Psoas muscle (tissue), 8 donors: ENCODE measurements around the gene DPH5. TPM values are rescaled to one million over a fixed set of nuclear protein-coding genes. Genes with fewer than 3 reads are reported as not detected.
"Not testable (repeated sequence)": the region's sequence is repeated elsewhere in the genome, so short reads cannot be mapped to it uniquely, and the experiment has no call there.

ENCODE experiments used
- ATAC-seq, 4 donors: fragments of 200-7000 bp; cut with Tn5 transposase; one replicate each; pipeline ENCODE4 v1.9.1; 2020; ENCODE audit warnings: moderate library complexity in 3 of 4, mild to moderate bottlenecking in 2 of 4
- DNase-seq, 2 donors: peaks; one replicate each; pipeline ENCODE4 v3.0.0-alpha.2; 2020
- H3K27ac ChIP-seq: fragments of 200-600 bp; one replicate; pipeline ENCODE4 v1.8.0; 2022
- H3K27me3 ChIP-seq, 3 donors: fragments of 200-600 bp in 1 of 3; one replicate each; pipeline versions ENCODE4 v1.6.1 to v1.8.0; 2013 to 2022; ENCODE audit warnings: low read length in 2 of 3, mild to moderate bottlenecking in 2 of 3, moderate library complexity in 1 of 3; ENCODE audit not compliant: insufficient read depth in 3 of 3
- H3K36me3 ChIP-seq, 2 donors: fragments of 200-600 bp in 1 of 2; one replicate each; pipeline versions ENCODE4 v1.6.1 to v1.8.0; 2013 to 2022; ENCODE audit warnings: low read depth in 1 of 2, mild to moderate bottlenecking in 1 of 2, moderate library complexity in 1 of 2; ENCODE audit not compliant: insufficient read depth in 1 of 2
- H3K4me1 ChIP-seq: fragments of 200-600 bp; one replicate; pipeline ENCODE4 v1.8.0; 2022
- H3K4me3 ChIP-seq: fragments of 200-600 bp; one replicate; pipeline ENCODE4 v1.8.0; 2022; ENCODE audit warnings: mild to moderate bottlenecking
- H3K9me3 ChIP-seq: fragments of 200-600 bp; one replicate; pipeline ENCODE4 v1.8.0; 2022
- WGBS, 3 donors: extraction: QIAGEN DNeasy Blood & Tissue Kit; methylation state at CpG; one replicate each; pipeline versions ENCODE4 v1.1.6 to v1.1.7; 2013; 5-methylcytosine and 5-hydroxymethylcytosine counted together
- intact Hi-C, 2 donors: fragments of 100-400 bp; cut with DNase I; formaldehyde crosslinking; loops; one replicate each; pipeline versions ENCODE4 v1.11.0 to v1.14.2; 2022
- polyA plus RNA-seq, 3 donors: library from polyadenylated mRNA; stranded (reverse); fragments of 200-250 nt; gene quantifications; one replicate each; pipeline ENCODE4 v1.2.3, GENCODE V29; 2013
- total RNA-seq, 4 donors: library from RNA; stranded (reverse); fragmentation: NEBNext Ultra II Directional in 2 of 4; extraction: Animal tissue kit (Norgen Biotek cat#: 25700) in 2 of 4; gene quantifications; one replicate each; pipeline versions ENCODE4 v1.2.1 to v1.2.4, GENCODE V29; 2021 to 2023
- TF ChIP-seq, protein P1 (sequence below): fragments of 200-600 bp; IDR thresholded peaks from one replicate; pipeline ENCODE4 v1.8.0; 2022; ENCODE audit warnings: antibody characterized with exemption
- donor health status: healthy with polysubstance abuse.
- donor health status: DM: no; HTN: no; CAD: no; lungs with moderate emphysema.
- donor health status: Bipolar disorder and iron deficiency.
- donor health status: healthy.
- donor health status: DM: yes; HTN: yes; CAD: no.
- donor health status: DM: no; HTN: no; CAD: no.
- donor health status: DM: no; HTN: no; CAD: no.
- donor health status: DM: yes; HTN: yes; CAD: no.

Gene DPH5
- total and polyA plus RNA-seq, 7 donors = 18.6 to 44.0 (median 31.1) TPM

DNA sequence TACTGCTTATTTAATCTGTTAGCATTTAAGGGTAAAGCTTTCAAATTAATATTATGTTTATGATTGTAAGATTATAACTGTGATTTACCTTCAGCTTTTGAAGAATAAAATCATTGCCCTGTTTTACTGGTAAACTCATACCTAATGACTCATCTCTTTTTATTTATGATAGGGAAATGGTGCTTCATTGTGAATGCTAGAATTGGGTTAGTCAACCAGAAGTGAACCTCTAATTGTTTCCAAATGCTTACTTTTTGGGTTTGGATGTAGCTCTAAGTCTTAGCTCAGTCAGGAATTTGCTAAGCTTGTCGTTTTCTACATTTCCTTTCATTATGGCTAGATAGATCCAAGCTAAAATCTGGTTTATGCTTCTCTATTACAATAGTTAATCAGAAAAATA, 70.3 kb downstream of the DPH5 start:
- DNase-seq (no peak), ATAC-seq (no peak)
- H3K27ac ChIP-seq = no peak overlapping the region
- H3K27me3 ChIP-seq = no peaks in the 10 kb centered on the region
- H3K9me3 ChIP-seq = no peaks in the 10 kb centered on the region
- H3K36me3 ChIP-seq = no peaks in the 10 kb centered on the region
- no peak overlapping the region for H3K4me3 ChIP-seq
- intact Hi-C loops = no loop called here
- H3K4me1 ChIP-seq = peaks cover 6% of the 10 kb centered on the region
- TF ChIP-seq, protein P1, sequence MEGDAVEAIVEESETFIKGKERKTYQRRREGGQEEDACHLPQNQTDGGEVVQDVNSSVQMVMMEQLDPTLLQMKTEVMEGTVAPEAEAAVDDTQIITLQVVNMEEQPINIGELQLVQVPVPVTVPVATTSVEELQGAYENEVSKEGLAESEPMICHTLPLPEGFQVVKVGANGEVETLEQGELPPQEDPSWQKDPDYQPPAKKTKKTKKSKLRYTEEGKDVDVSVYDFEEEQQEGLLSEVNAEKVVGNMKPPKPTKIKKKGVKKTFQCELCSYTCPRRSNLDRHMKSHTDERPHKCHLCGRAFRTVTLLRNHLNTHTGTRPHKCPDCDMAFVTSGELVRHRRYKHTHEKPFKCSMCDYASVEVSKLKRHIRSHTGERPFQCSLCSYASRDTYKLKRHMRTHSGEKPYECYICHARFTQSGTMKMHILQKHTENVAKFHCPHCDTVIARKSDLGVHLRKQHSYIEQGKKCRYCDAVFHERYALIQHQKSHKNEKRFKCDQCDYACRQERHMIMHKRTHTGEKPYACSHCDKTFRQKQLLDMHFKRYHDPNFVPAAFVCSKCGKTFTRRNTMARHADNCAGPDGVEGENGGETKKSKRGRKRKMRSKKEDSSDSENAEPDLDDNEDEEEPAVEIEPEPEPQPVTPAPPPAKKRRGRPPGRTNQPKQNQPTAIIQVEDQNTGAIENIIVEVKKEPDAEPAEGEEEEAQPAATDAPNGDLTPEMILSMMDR = no peak
- 20 to 48% (median 22%) methylated on average over 1 of the region's 1 CpG for WGBS, 3 donors

DNA sequence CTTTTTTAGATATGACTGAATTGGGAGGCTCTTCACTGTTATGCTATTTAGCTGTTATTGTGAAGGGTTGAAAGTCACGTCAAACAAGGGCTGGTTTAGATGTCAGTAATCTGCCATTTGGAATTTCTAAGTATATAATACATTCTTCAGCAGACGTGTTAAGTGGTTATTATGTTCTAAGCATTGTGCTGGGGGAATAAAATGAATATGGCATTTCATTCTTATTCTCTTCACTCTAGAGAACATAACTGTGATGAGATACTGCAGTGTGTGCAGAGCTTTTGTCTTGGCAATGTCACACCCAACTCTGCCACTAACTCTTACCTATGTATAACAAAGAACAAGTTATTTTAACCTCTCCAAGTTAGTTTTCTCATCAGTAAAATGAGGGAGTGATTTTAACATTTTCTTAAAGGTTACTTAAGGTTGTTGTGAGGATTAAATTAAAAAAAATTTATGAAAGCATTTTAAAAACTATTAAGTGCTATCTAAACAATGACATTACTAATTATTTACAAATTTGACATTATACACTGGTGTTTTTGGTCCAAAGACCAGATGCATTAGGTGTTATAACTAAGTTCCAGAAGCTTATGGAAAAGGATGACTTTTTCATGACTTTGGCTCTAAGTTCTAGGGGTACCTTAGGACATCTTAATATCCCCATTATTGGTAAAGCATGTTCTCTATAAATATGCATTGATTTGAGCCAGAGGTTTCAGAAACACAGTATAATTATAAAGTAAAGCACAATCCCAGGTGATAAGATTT, 71.4 kb downstream of the DPH5 start:
- Histone ChIP-seq H3K36me3 (no peaks in the 10 kb centered on the region), H3K4me3 (no peak overlapping the region), H3K27ac (no peak overlapping the region), H3K4me1 (peaks cover 6% of the 10 kb centered on the region), H3K27me3 (no peaks in the 10 kb centered on the region), H3K9me3 (no peaks in the 10 kb centered on the region)
- DNase-seq (no peak), ATAC-seq (no peak)
- TF ChIP-seq, protein P1 = no peak
- 85 to 93% (median 88%) methylated on average over 2 of the region's 2 CpGs for WGBS, 3 donors
- intact Hi-C loops = no loop called here

DNA sequence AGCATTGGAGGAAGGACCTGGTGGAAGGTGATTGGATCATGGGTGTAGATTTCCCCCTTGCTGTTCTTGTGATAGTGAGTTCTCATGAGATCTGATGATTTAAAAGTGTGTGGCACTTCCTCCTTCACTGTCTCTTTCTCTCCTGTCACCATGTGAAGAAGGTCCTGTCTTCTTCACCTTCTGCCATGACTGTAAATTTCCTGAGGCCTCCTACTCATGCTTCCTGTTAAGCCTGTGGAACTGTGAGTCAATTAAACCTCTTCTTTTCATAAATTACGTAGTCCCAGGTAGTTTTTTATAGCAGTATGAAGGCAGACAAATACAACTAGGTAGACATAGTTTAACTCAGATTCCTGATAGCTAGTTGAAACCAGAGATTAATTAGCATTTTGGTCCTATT, 72.6 kb downstream of the DPH5 start:
- H3K36me3 ChIP-seq, H3K27ac ChIP-seq, H3K4me1 ChIP-seq, intact Hi-C loops, H3K27me3 ChIP-seq, H3K4me3 ChIP-seq, H3K9me3 ChIP-seq, ATAC-seq, DNase-seq: not testable (repeated sequence)
- WGBS, 3 donors = 90 to 97% (median 92%) methylated on average over 1 of the region's 1 CpG

DNA sequence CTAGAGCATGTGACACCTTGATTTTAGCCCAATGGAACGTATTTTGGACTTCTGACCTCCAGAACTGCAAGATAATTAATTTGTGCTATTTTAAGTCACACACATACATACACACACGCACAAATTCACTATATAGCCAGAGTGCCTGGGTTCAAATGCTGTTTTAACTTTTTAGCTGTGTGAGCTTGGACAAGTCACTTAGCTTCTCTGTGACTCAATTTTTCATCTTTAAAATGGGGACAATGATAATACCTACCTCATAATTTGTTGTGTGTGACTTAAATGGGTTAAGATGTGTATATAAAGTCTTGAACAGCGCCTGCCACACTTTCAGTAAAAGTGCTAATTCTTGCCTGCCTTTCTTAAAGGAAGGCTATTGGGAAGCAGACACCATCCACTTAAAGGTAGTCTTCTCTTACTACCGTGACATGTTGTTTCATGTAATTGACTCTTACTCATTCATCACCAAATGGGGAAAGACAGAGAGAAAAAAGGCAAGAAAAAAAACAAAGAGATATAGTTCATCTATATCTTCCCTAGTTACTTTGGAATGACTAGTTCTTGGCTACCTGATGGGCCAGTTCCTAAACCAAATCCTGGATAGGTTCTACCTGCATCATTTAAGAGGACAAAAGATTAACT, 73.4 kb downstream of the DPH5 start:
- Histone ChIP-seq H3K27me3 (no peaks in the 10 kb centered on the region), H3K4me1 (peaks cover 6% of the 10 kb centered on the region), H3K4me3 (no peak overlapping the region), H3K9me3 (no peaks in the 10 kb centered on the region), H3K36me3 (no peaks in the 10 kb centered on the region), H3K27ac (no peak overlapping the region)
- intact Hi-C loops = no loop called here
- DNase-seq = no peak
- TF ChIP-seq, protein P1 = no peak
- ATAC-seq = no peak
- WGBS, 3 donors = 95 to 98% (median 96%) methylated on average over 4 of the region's 4 CpGs

DNA sequence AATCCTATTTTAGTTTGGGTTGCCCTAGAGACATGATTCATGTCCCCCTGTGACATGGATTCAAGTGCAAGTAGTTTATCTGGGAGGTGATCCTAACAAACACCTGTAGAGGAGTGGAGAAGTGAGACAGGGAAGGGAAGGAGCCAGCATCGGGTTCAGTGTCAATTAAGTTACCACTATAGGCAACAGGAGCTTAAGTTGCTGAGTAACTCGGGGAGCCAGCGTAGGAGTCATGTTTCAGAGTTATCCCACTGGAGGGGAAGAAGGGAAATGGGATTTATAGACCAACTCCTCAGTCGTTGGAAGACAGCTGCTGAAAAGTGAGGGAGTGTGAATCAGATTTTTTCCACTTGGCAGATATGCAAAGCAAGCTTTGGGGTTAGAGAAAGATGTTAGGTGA, 74.8 kb downstream of the DPH5 start:
- DNase-seq (no peak), ATAC-seq (no peak)
- no peak overlapping the region for H3K4me3 ChIP-seq
- 29 to 35% (median 31%) methylated on average over 4 of the region's 4 CpGs for WGBS, 3 donors
- intact Hi-C loops = loop anchor here in 1 of 2 donors (2.0 kb wide), 1 partner anchor 14 kb away; no protein-coding TSS in a partner anchor
- no peaks in the 10 kb centered on the region for H3K36me3 ChIP-seq
- H3K27ac ChIP-seq = no peak overlapping the region
- TF ChIP-seq, protein P1 = no peak
- H3K27me3 ChIP-seq = no peaks in the 10 kb centered on the region
- H3K4me1 ChIP-seq = peaks cover 6% of the 10 kb centered on the region
- H3K9me3 ChIP-seq = no peaks in the 10 kb centered on the region
